Activated CD4-positive, alpha-beta T cell treated with anti-CD3 and anti-CD28 coated beads, Interleukin-2, amount 10 ng/mL, durations not matched to agents 7 days and 5 days (primary cell): ENCODE data around the gene NFAT5. TPM values are rescaled to one million over a fixed set of nuclear protein-coding genes. Genes with fewer than 3 reads are reported as not detected.

Experiments used
- CTCF ChIA-PET: fragments of 350-600 bp; sonication (Branson Sonifier 250); formaldehyde crosslinking; loops from one replicate; lab custom pipeline; 2021; ENCODE audit warnings: antibody characterized with exemption; lab: Charles Lee
- POLR2A ChIA-PET: fragments of 350-600 bp; sonication (Branson Sonifier 250); formaldehyde crosslinking; loops from one replicate; lab custom pipeline; 2021; ENCODE audit warnings: antibody characterized with exemption; lab: Charles Lee
- DNase-seq: peaks from one replicate; pipeline ENCODE4 v3.0.0-alpha.2; 2020
- H3K27ac Mint-ChIP-seq: one replicate; pipeline ENCODE4 v1.8.0; 2021; ENCODE audit warnings: mild to moderate bottlenecking, moderate library complexity, mixed read lengths
- H3K27me3 Mint-ChIP-seq: one replicate; pipeline ENCODE4 v1.8.0; 2021; ENCODE audit warnings: mixed read lengths
- H3K36me3 Mint-ChIP-seq: one replicate; pipeline ENCODE4 v1.8.0; 2021; ENCODE audit warnings: low read depth, mixed read lengths
- H3K4me1 Mint-ChIP-seq: one replicate; pipeline ENCODE4 v1.8.0; 2021; ENCODE audit warnings: mixed read lengths
- H3K4me3 Mint-ChIP-seq: one replicate; pipeline ENCODE4 v1.8.0; 2021; ENCODE audit warnings: mild to moderate bottlenecking, moderate library complexity, mixed read lengths
- H3K9me3 Mint-ChIP-seq: one replicate; pipeline ENCODE4 v1.8.0; 2021; ENCODE audit warnings: mixed read lengths
- total RNA-seq, 2 experiments: library from RNA; stranded (reverse); gene quantifications; one replicate each; pipeline ENCODE4 v1.2.3, GENCODE V29; 2021

Gene NFAT5
- total RNA-seq, 2 experiments from 2014 or later = 18.5 to 19.5 TPM

DNA sequence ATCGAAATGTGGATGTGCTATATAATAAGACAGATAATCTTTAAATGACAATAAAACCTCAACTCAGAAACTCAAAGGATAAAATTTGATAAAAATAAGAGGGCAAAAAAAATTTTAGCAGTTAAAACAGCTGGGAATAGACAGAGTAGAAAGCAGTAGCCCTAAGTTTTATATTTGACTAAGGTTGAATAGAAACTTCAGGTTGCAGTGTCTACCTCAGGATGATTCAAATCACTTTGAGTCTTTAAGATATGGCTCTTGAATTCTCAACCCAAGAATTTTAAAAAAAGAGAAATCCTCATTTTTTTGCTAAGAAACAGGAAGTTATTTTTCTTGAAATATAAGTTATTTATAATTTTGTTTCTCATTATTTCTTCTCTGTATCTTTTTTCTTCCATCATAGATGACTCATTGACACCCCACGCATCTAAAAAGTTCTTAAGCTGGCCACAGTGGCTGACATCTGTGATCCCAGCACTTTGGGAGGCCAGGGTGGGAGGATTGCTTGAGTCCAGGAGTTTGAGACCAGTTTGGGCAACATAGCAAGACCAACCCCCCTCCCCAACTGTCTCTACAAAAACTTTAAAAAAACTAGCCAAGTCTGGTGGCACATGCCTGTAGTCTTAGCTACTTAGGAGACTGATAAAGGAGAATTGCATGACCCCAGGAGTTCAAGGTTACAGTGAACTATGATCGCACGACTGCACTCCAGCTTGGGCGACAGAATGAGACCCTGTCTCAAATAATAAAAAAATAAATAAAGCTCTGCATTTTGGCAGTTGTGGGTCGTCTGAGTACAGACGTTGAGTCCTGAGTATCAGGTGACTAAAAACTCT lies 23.9 kb downstream of the NFAT5 start:
- CTCF ChIA-PET = interaction anchor here (0.6 to 1.4 kb wide), 4 partner anchors 13 to 431 kb away, joined by 3 to 4 read pairs (median 4); no protein-coding TSS in a partner anchor
- Mint-ChIP-seq H3K27ac (no peak overlapping the region), H3K4me1 (peaks cover 7% of the 10 kb centered on the region), H3K4me3 (no peak overlapping the region), H3K9me3 (no peaks in the 10 kb centered on the region), H3K27me3 (no peaks in the 10 kb centered on the region), H3K36me3 (peaks cover 5% of the 10 kb centered on the region)
- POLR2A ChIA-PET = no interaction called here
- no peak for DNase-seq

DNA sequence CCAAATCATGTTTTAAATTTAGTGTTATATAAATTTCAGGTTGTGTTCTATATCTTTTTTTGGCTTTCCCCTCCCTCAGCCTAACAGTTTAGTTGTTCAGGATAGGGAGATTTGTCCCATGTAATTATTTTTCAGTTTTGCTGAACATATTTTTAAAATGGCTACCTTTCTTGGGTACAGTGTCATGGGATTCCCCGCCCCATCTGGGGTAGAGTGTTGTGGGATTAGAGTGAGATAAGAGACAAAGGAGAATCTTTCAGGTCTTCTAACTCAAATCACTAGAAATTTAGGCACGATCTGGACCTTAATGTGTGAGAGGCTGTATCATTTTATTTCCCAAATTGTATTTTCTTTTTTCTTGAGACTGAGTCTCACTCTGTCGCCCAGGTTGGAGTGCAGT lies 24.8 kb downstream of the NFAT5 start:
- Mint-ChIP-seq H3K27ac (no peak overlapping the region), H3K27me3 (no peaks in the 10 kb centered on the region), H3K4me3 (no peak overlapping the region), H3K4me1 (peaks cover 9% of the 10 kb centered on the region), H3K9me3 (no peaks in the 10 kb centered on the region), H3K36me3 (peaks cover 5% of the 10 kb centered on the region)
- ChIA-PET CTCF (interaction anchor here (1.1 kb wide), 1 partner anchor 33 kb away, joined by 4 read pairs; no protein-coding TSS in a partner anchor), POLR2A (no interaction called here)
- no peak for DNase-seq

DNA sequence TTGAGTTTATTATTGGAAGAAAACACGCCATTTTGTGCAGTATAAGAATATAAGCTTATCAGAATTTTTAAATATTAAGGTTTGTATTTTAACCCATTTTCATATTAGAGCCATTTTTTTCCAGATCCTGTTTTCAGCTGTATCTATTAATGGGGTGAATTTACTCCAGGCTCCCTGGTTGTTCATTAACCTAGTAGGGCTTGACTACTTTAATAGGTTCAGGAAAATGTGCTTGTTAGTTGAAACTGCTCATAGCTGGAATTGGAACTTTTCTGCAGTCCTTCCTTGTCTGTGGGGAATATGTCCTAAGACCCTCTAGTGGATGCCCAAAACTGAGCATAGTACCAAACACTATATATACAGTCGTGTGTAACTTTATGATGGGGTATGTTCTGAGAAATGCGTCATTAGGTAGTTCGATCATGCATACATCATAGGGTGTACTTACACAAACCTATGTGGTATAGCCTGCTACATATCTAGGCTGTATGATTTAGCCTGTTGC lies 28.0 kb downstream of the NFAT5 start:
- Mint-ChIP-seq H3K9me3 (no peaks in the 10 kb centered on the region), H3K27me3 (no peaks in the 10 kb centered on the region), H3K27ac (no peak overlapping the region), H3K4me1 (peaks cover 8% of the 10 kb centered on the region), H3K36me3 (peaks cover 3% of the 10 kb centered on the region), H3K4me3 (no peak overlapping the region)
- POLR2A ChIA-PET = no interaction called here
- CTCF ChIA-PET = interaction anchor here (0.7 kb wide), 1 partner anchor 176 kb away, joined by 4 read pairs; no protein-coding TSS in a partner anchor
- no peak for DNase-seq

GRCh38 chr16:69595127-69596036 lies 29.6 kb downstream of the NFAT5 start:
- H3K36me3 Mint-ChIP-seq = peaks cover 1% of the 10 kb centered on the region
- no peak overlapping the region for H3K4me3 Mint-ChIP-seq
- H3K4me1 Mint-ChIP-seq = peaks cover 10% of the 10 kb centered on the region
- no peaks in the 10 kb centered on the region for H3K9me3 Mint-ChIP-seq
- ChIA-PET POLR2A (no interaction called here), CTCF (interaction anchor here (0.6 kb wide), 1 partner anchor 809 kb away, joined by 3 read pairs; no protein-coding TSS in a partner anchor)
- no peak overlapping the region for H3K27ac Mint-ChIP-seq
- DNase-seq = no peak
- H3K27me3 Mint-ChIP-seq = no peaks in the 10 kb centered on the region

DNA sequence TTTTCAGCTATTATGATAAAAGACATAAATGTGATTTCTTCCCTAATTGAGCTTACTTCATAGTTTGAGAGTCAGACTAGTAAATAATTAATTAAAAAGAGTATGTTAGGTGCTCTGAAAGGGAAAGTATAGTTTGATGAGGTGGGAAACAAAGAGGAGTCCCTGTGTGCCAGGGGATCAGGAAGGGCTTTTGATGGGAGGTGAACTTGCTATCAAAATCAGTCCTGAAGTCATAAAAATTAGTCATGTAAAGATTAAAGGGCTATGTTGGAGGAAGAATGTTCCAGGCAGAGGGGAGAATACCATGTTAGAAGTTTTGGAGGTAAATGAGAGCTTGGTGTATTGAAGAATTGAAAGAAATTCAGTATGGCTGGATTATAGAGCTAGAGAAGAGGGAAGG lies 31.0 kb downstream of the NFAT5 start:
- ChIA-PET POLR2A (no interaction called here), CTCF (interaction anchor here (2.2 kb wide), 1 partner anchor 15 kb away, joined by 4 read pairs; no protein-coding TSS in a partner anchor)
- Mint-ChIP-seq H3K4me3 (no peak overlapping the region), H3K27me3 (no peaks in the 10 kb centered on the region), H3K27ac (no peak overlapping the region), H3K4me1 (peaks cover 8% of the 10 kb centered on the region), H3K9me3 (no peaks in the 10 kb centered on the region), H3K36me3 (peaks cover 1% of the 10 kb centered on the region)
- DNase-seq = no peak

GRCh38 chr16:69598045-69598444 lies 32.3 kb downstream of the NFAT5 start:
- H3K36me3 Mint-ChIP-seq = no peaks in the 10 kb centered on the region
- ChIA-PET CTCF (interaction anchor here (2.2 kb wide), 1 partner anchor 14 kb away, joined by 4 read pairs; no protein-coding TSS in a partner anchor), POLR2A (no interaction called here)
- no peak for DNase-seq
- no peak overlapping the region for H3K4me3 Mint-ChIP-seq
- no peaks in the 10 kb centered on the region for H3K27me3 Mint-ChIP-seq
- no peaks in the 10 kb centered on the region for H3K9me3 Mint-ChIP-seq
- H3K27ac Mint-ChIP-seq = no peak overlapping the region
- peaks cover 8% of the 10 kb centered on the region for H3K4me1 Mint-ChIP-seq

DNA sequence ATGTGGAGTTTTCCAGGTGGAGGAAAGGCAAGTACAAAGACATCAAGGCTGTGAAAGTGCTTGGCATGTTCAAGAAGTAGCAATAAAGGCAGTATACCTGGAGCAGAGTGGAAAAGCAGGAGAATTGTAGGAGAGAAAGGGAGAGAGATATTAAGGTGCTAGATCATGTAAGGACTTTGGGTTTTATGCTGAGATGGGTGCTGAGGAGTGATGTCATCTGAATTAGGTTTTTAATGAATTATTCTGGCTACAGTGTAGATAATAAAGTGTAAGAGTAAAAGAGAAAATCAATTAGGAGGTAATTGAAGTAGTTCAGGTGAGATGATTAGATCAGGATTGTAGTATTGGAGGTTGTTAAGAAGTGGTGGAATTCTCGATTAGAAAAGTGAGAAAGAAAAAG lies 34.0 kb downstream of the NFAT5 start:
- POLR2A ChIA-PET = no interaction called here

DNA sequence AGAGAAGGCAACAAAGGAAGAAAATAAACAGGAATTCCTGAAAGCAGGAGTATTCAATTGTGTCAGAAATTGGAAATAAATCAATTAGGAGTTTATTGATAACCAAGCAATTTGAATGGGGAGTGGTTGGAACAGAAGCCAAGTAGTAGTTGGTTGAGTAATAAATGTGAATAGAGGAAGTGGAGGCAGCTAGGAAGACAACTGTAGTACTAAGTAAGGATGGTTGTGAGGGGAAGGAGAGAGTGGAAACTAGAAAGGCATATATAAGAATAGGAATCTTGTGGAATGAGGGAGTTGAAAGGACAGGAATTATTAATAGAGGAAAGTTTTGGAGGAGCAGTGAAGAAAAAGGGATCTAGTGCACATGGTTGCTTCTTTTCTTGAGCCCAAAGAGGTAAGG lies 34.4 kb downstream of the NFAT5 start:
- ChIA-PET POLR2A (no interaction called here), CTCF (interaction anchor here (0.8 kb wide), 1 partner anchor 31 kb away, joined by 3 read pairs; no protein-coding TSS in a partner anchor)
- peaks cover 2% of the 10 kb centered on the region for H3K36me3 Mint-ChIP-seq

More for the DNA sequence above, 34.0 kb downstream of the NFAT5 start:
- H3K4me1 Mint-ChIP-seq = peaks cover 8% of the 10 kb centered on the region
- no peaks in the 10 kb centered on the region for H3K9me3 Mint-ChIP-seq
- peaks cover 2% of the 10 kb centered on the region for H3K36me3 Mint-ChIP-seq
- DNase-seq = no peak
- no peak overlapping the region for H3K27ac Mint-ChIP-seq
- no peak overlapping the region for H3K4me3 Mint-ChIP-seq
- H3K27me3 Mint-ChIP-seq = no peaks in the 10 kb centered on the region
- CTCF ChIA-PET = interaction anchor here (1.0 kb wide), 1 partner anchor 58 kb away, joined by 3 read pairs; no protein-coding TSS in a partner anchor

GRCh38 chr16:69601250-69601649 lies 35.5 kb downstream of the NFAT5 start:
- DNase-seq = no peak
- no peaks in the 10 kb centered on the region for H3K9me3 Mint-ChIP-seq
- ChIA-PET CTCF (no interaction called here), POLR2A (no interaction called here)
- peaks cover 2% of the 10 kb centered on the region for H3K36me3 Mint-ChIP-seq
- peaks cover 7% of the 10 kb centered on the region for H3K4me1 Mint-ChIP-seq
- no peaks in the 10 kb centered on the region for H3K27me3 Mint-ChIP-seq
- no peak overlapping the region for H3K4me3 Mint-ChIP-seq
- no peak overlapping the region for H3K27ac Mint-ChIP-seq

More for the DNA sequence above, 34.4 kb downstream of the NFAT5 start:
- peaks cover 8% of the 10 kb centered on the region for H3K4me1 Mint-ChIP-seq
- no peaks in the 10 kb centered on the region for H3K27me3 Mint-ChIP-seq
- H3K9me3 Mint-ChIP-seq = no peaks in the 10 kb centered on the region
- no peak overlapping the region for H3K4me3 Mint-ChIP-seq
- H3K27ac Mint-ChIP-seq = no peak overlapping the region
- DNase-seq = no peak

DNA sequence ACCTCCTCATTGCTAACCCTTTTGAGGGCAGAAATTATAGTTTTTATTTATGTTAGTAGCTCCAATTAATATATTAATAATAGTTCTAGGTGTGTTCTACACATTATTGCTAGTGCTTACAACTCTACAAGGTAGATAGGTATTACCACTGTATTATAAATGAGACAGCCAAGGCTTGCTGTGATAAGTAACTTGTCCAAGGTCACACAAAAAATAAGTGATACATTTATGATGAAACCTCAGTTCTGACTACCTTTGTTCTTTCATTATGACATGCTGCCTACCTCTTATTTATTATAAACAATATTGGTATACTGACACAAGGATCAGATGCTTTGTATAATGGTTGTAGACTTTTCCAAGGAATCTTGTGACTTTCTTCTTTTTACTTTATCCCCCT lies 41.2 kb downstream of the NFAT5 start:
- no peaks in the 10 kb centered on the region for H3K9me3 Mint-ChIP-seq
- no peaks in the 10 kb centered on the region for H3K27me3 Mint-ChIP-seq
- POLR2A ChIA-PET = no interaction called here
- DNase-seq = no peak
- H3K36me3 Mint-ChIP-seq = peaks cover 9% of the 10 kb centered on the region
- peak overlapping the region; percentile 32 for H3K27ac Mint-ChIP-seq
- CTCF ChIA-PET = no interaction called here
- no peak overlapping the region for H3K4me3 Mint-ChIP-seq
- H3K4me1 Mint-ChIP-seq = peaks cover 18% of the 10 kb centered on the region

GRCh38 chr16:69607674-69608073 lies 41.9 kb downstream of the NFAT5 start:
- DNase-seq = no peak
- Mint-ChIP-seq H3K9me3 (no peaks in the 10 kb centered on the region), H3K4me3 (no peak overlapping the region), H3K27ac (peak overlapping the region; percentile 32), H3K36me3 (peaks cover 9% of the 10 kb centered on the region), H3K4me1 (peaks cover 19% of the 10 kb centered on the region), H3K27me3 (no peaks in the 10 kb centered on the region)
- ChIA-PET CTCF (no interaction called here), POLR2A (no interaction called here)

GRCh38 chr16:69610356-69610755 lies 44.6 kb downstream of the NFAT5 start:
- DNase-seq = no peak
- ChIA-PET CTCF (no interaction called here), POLR2A (no interaction called here)
- Mint-ChIP-seq H3K4me1 (peaks cover 33% of the 10 kb centered on the region), H3K27me3 (no peaks in the 10 kb centered on the region), H3K9me3 (no peaks in the 10 kb centered on the region), H3K4me3 (no peak overlapping the region), H3K27ac (no peak overlapping the region), H3K36me3 (peaks cover 7% of the 10 kb centered on the region)
